Calu3 (cell line): Measurements from ENCODE around the gene ADH6. TPM values are rescaled to one million over a fixed set of nuclear protein-coding genes. Genes with fewer than 3 reads are reported as not detected.

Experiments used
- Bru-seq: library from RNA; stranded (reverse); fragments of 400-500 nt; gene quantifications from one replicate; lab custom pipeline; 2021; lab: Mats Ljungman, UMichigan
- BruChase-seq, 2 experiments: library from RNA; stranded (reverse); fragments of 400-500 nt; gene quantifications; one replicate each; lab custom pipeline; 2021; lab: Mats Ljungman, UMichigan
- BruUV-seq: library from RNA; stranded (reverse); fragments of 400-500 nt; replicated peaks from 2 replicates; lab custom pipeline; 2021; lab: Mats Ljungman, UMichigan
- CTCF ChIA-PET: fragments of 300-600 bp; sonication (Branson Sonifier 250); formaldehyde crosslinking; loops from one replicate; lab custom pipeline; 2022; ENCODE audit warnings: antibody characterized with exemption; lab: Charles Lee
- DNase-seq: peaks from one replicate; pipeline ENCODE4 v3.0.0; 2022
- H3K27ac Mint-ChIP-seq: one replicate; pipeline ENCODE4 v1.8.0; 2022; ENCODE audit warnings: mixed read lengths; ENCODE audit not compliant: unreplicated experiment
- H3K27me3 Mint-ChIP-seq: one replicate; pipeline ENCODE4 v1.8.0; 2022; ENCODE audit warnings: mixed read lengths; ENCODE audit not compliant: unreplicated experiment
- H3K36me3 Mint-ChIP-seq: one replicate; pipeline ENCODE4 v1.8.0; 2022; ENCODE audit warnings: mild to moderate bottlenecking, moderate library complexity, mixed read lengths; ENCODE audit not compliant: insufficient read depth, unreplicated experiment
- H3K4me1 Mint-ChIP-seq: one replicate; pipeline ENCODE4 v1.8.0; 2022; ENCODE audit warnings: mild to moderate bottlenecking, low read depth, mixed read lengths; ENCODE audit not compliant: unreplicated experiment
- H3K4me3 Mint-ChIP-seq: one replicate; pipeline ENCODE4 v1.8.0; 2022; ENCODE audit warnings: mild to moderate bottlenecking, low read depth, moderate library complexity, mixed read lengths; ENCODE audit not compliant: unreplicated experiment
- H3K9me3 Mint-ChIP-seq: one replicate; pipeline ENCODE4 v1.8.0; 2022; ENCODE audit warnings: low read depth, mixed read lengths; ENCODE audit not compliant: unreplicated experiment
- CTCF ChIP-seq: fragments of 200-600 bp; IDR thresholded peaks from one replicate; pipeline ENCODE4 v1.8.0; 2022; ENCODE audit warnings: antibody characterized with exemption; ENCODE audit not compliant: unreplicated experiment
- intact Hi-C: fragments of 100-400 bp; cut with micrococcal nuclease; formaldehyde crosslinking; loops from one replicate; pipeline ENCODE4 v1.10.0; 2022; ENCODE audit not compliant: unreplicated experiment
- long read RNA-seq: library from polyadenylated mRNA; stranded (forward); transcript quantifications from one replicate; pipeline ENCODE4 v2.0.0, GENCODE V29; 2022
- total RNA-seq: library from RNA; stranded (reverse); gene quantifications from 2 replicates; pipeline ENCODE4 v1.2.3, GENCODE V29; 2022

Gene ADH6
- total RNA-seq, result 1.2 and 1.6 TPM in 2 replicates
- percentile 31 among the genes with signal in this experiment for Bru-seq, nascent RNA
- BruChase-seq, experiment 1, labeled RNA remaining after a 6-hour chase, result percentile 27 among the genes with signal in this experiment
- percentile 17 among the genes with signal in this experiment for BruChase-seq, experiment 2, labeled RNA remaining after a 2-hour chase
- long read RNA-seq, partial matches to known transcripts, result 1 of 4 reads
- long read RNA-seq, other reads (novel, unspliced or antisense), result 1 of 4 reads

GRCh38 chr4:99219072-99219471 lies at the start of gene ADH6:
ADH6 (minus strand) TSS chr4:99219246; CDS start chr4:99219152, 94 bp downstream.
- peak within 1 kb of the TSS; percentile 22 for H3K27ac Mint-ChIP-seq

GRCh38 chr4:99264927-99265326 lies 45.9 kb upstream of the ADH6 start:
- no peaks in the 10 kb centered on the region for H3K36me3 Mint-ChIP-seq
- no peak for TF ChIP-seq CTCF
- CTCF ChIA-PET, result no interaction called here
- no peak overlapping the region for H3K4me3 Mint-ChIP-seq
- peaks cover 6% of the 10 kb centered on the region for H3K9me3 Mint-ChIP-seq
- no TSS peak for BruUV-seq
- H3K27ac Mint-ChIP-seq, result no peak overlapping the region
- no peak for DNase-seq
- H3K27me3 Mint-ChIP-seq, result no peaks in the 10 kb centered on the region
- H3K4me1 Mint-ChIP-seq, result no peaks in the 10 kb centered on the region
- intact Hi-C loops, result no loop called here

More at GRCh38 chr4:99219072-99219471, at the start of gene ADH6:
- CTCF ChIA-PET, result no interaction called here
- TF ChIP-seq CTCF, result no peak
- H3K27me3 Mint-ChIP-seq, result no peaks in the 10 kb centered on the region
- H3K36me3 Mint-ChIP-seq, result no peaks in the 10 kb centered on the region
- H3K4me1 Mint-ChIP-seq, result peaks cover 16% of the 10 kb centered on the region
- peak within 1 kb of the TSS; percentile 3 for H3K4me3 Mint-ChIP-seq
- intact Hi-C loops, result no loop called here
- no peaks in the 10 kb centered on the region for H3K9me3 Mint-ChIP-seq
- DNase-seq, result peak; percentile 6
- no TSS peak for BruUV-seq

- no peaks in the 10 kb centered on the region for H3K9me3 Mint-ChIP-seq
- H3K27ac Mint-ChIP-seq, result no peak overlapping the region
- intact Hi-C loops, result no loop called here
- no peak overlapping the region for H3K4me3 Mint-ChIP-seq
- no peaks in the 10 kb centered on the region for H3K36me3 Mint-ChIP-seq
- TF ChIP-seq CTCF, result no peak
- no TSS peak for BruUV-seq
- CTCF ChIA-PET, result no interaction called here
- no peak for DNase-seq
- H3K27me3 Mint-ChIP-seq, result no peaks in the 10 kb centered on the region
- H3K4me1 Mint-ChIP-seq, result no peaks in the 10 kb centered on the region
Observed at GRCh38 chr4:99252746-99253145, 33.7 kb upstream of the ADH6 start.

GRCh38 chr4:99248714-99249113 lies 29.7 kb upstream of the ADH6 start:
- DNase-seq, result no peak

More at GRCh38 chr4:99248714-99249113, 29.7 kb upstream of the ADH6 start:
- Mint-ChIP-seq H3K4me1 (no peaks in the 10 kb centered on the region), H3K27ac (no peak overlapping the region), H3K9me3 (peaks cover 4% of the 10 kb centered on the region), H3K27me3 (no peaks in the 10 kb centered on the region), H3K36me3 (no peaks in the 10 kb centered on the region), H3K4me3 (no peak overlapping the region)
- no TSS peak for BruUV-seq
- intact Hi-C loops, result no loop called here
- no peak for TF ChIP-seq CTCF
- CTCF ChIA-PET, result no interaction called here
